ENCODE results near the gene KCNH6.

KCNH6 gene

GRCh38 chr17:63542942-63543821 lies 20.0 kb downstream of the KCNH6 start:
- H3K36me3 ChIP-seq (ENCODE audit: control insufficient read depth in 2 of 2, insufficient read depth in 2 of 2, low read length in 2 of 2) = no peaks in the 10 kb centered on the region
- no peaks in the 10 kb centered on the region for H3K9me3 ChIP-seq (ENCODE audit: control insufficient read depth in 2 of 2, low read length in 2 of 2)
- no peak overlapping the region for H3K9ac ChIP-seq (ENCODE audit: low read depth in 1 of 2, low read length in 2 of 2)
- no peak overlapping the region for H3K27ac ChIP-seq (ENCODE audit: low read depth in 2 of 2, low read length in 2 of 2)
- no peak overlapping the region for H3K4me3 ChIP-seq (ENCODE audit: low read length in 2 of 2)
- H3K4me1 ChIP-seq (ENCODE audit: control insufficient read depth in 2 of 2, insufficient read depth in 2 of 2, low read length in 2 of 2) = peaks cover 0 to 5% of the 10 kb centered on the region in 2 donors
- peaks cover 9 to 17% of the 10 kb centered on the region in 2 donors for H3K27me3 ChIP-seq (ENCODE audit: control insufficient read depth in 2 of 2, insufficient read depth in 2 of 2, low read length in 2 of 2)

GRCh38 chr17:63543822-63544420 lies 20.8 kb downstream of the KCNH6 start:
- Histone ChIP-seq H3K4me3 (ENCODE audit: low read length in 2 of 2) (no peak overlapping the region), H3K9me3 (ENCODE audit: control insufficient read depth in 2 of 2, low read length in 2 of 2) (no peaks in the 10 kb centered on the region), H3K27me3 (ENCODE audit: control insufficient read depth in 2 of 2, insufficient read depth in 2 of 2, low read length in 2 of 2) (peaks cover 4 to 10% of the 10 kb centered on the region in 2 donors), H3K36me3 (ENCODE audit: control insufficient read depth in 2 of 2, insufficient read depth in 2 of 2, low read length in 2 of 2) (no peaks in the 10 kb centered on the region), H3K27ac (ENCODE audit: low read depth in 2 of 2, low read length in 2 of 2) (no peak overlapping the region), H3K9ac (ENCODE audit: low read depth in 1 of 2, low read length in 2 of 2) (no peak overlapping the region), H3K4me1 (ENCODE audit: control insufficient read depth in 2 of 2, insufficient read depth in 2 of 2, low read length in 2 of 2) (no peaks in the 10 kb centered on the region)

GRCh38 chr17:63544467-63545301 lies 21.5 kb downstream of the KCNH6 start:
- no peak overlapping the region for H3K4me3 ChIP-seq (ENCODE audit: low read length in 2 of 2)
- no peaks in the 10 kb centered on the region for H3K36me3 ChIP-seq (ENCODE audit: control insufficient read depth in 2 of 2, insufficient read depth in 2 of 2, low read length in 2 of 2)
- H3K9me3 ChIP-seq (ENCODE audit: control insufficient read depth in 2 of 2, low read length in 2 of 2) = no peaks in the 10 kb centered on the region
- no peak overlapping the region for H3K9ac ChIP-seq (ENCODE audit: low read depth in 1 of 2, low read length in 2 of 2)
- peaks cover 0 to 2% of the 10 kb centered on the region in 2 donors for H3K27me3 ChIP-seq (ENCODE audit: control insufficient read depth in 2 of 2, insufficient read depth in 2 of 2, low read length in 2 of 2)
- peaks cover 2 to 3% of the 10 kb centered on the region in 2 donors for H3K4me1 ChIP-seq (ENCODE audit: control insufficient read depth in 2 of 2, insufficient read depth in 2 of 2, low read length in 2 of 2)
- H3K27ac ChIP-seq (ENCODE audit: low read depth in 2 of 2, low read length in 2 of 2) = no peak overlapping the region

GRCh38 chr17:63546308-63547082 lies 23.3 kb downstream of the KCNH6 start:
- Histone ChIP-seq H3K9me3 (ENCODE audit: control insufficient read depth in 2 of 2, low read length in 2 of 2) (no peaks in the 10 kb centered on the region), H3K9ac (ENCODE audit: low read depth in 1 of 2, low read length in 2 of 2) (no peak overlapping the region), H3K36me3 (ENCODE audit: control insufficient read depth in 2 of 2, insufficient read depth in 2 of 2, low read length in 2 of 2) (no peaks in the 10 kb centered on the region), H3K4me1 (ENCODE audit: control insufficient read depth in 2 of 2, insufficient read depth in 2 of 2, low read length in 2 of 2) (peaks cover 6 to 8% of the 10 kb centered on the region in 2 donors), H3K27me3 (ENCODE audit: control insufficient read depth in 2 of 2, insufficient read depth in 2 of 2, low read length in 2 of 2) (no peaks in the 10 kb centered on the region), H3K4me3 (ENCODE audit: low read length in 2 of 2) (no peak overlapping the region), H3K27ac (ENCODE audit: low read depth in 2 of 2, low read length in 2 of 2) (no peak overlapping the region)

- Histone ChIP-seq H3K27me3 (ENCODE audit: control insufficient read depth in 2 of 2, insufficient read depth in 2 of 2, low read length in 2 of 2) (no peaks in the 10 kb centered on the region), H3K4me3 (ENCODE audit: low read length in 2 of 2) (no peak overlapping the region), H3K9ac (ENCODE audit: low read depth in 1 of 2, low read length in 2 of 2) (no peak overlapping the region), H3K36me3 (ENCODE audit: control insufficient read depth in 2 of 2, insufficient read depth in 2 of 2, low read length in 2 of 2) (no peaks in the 10 kb centered on the region), H3K9me3 (ENCODE audit: control insufficient read depth in 2 of 2, low read length in 2 of 2) (no peaks in the 10 kb centered on the region), H3K4me1 (ENCODE audit: control insufficient read depth in 2 of 2, insufficient read depth in 2 of 2, low read length in 2 of 2) (peaks cover 9 to 11% of the 10 kb centered on the region in 2 donors), H3K27ac (ENCODE audit: low read depth in 2 of 2, low read length in 2 of 2) (no peak overlapping the region)
These were observed 23.9 kb downstream of the KCNH6 start for GRCh38 chr17:63547083-63547523.

GRCh38 chr17:63549289-63549945 lies 26.3 kb downstream of the KCNH6 start:
- H3K27me3 ChIP-seq (ENCODE audit: control insufficient read depth in 2 of 2, insufficient read depth in 2 of 2, low read length in 2 of 2) = no peaks in the 10 kb centered on the region
- no peaks in the 10 kb centered on the region for H3K9me3 ChIP-seq (ENCODE audit: control insufficient read depth in 2 of 2, low read length in 2 of 2)
- peak overlapping the region; percentile 84 to 95 for H3K9ac ChIP-seq (ENCODE audit: low read depth in 1 of 2, low read length in 2 of 2)
- peak overlapping the region; percentile 85 to 89 for H3K4me3 ChIP-seq (ENCODE audit: low read length in 2 of 2)
- peaks cover 0 to 6% of the 10 kb centered on the region in 2 donors for H3K36me3 ChIP-seq (ENCODE audit: control insufficient read depth in 2 of 2, insufficient read depth in 2 of 2, low read length in 2 of 2)
- H3K27ac ChIP-seq (ENCODE audit: low read depth in 2 of 2, low read length in 2 of 2) = peak overlapping the region; percentile 84 to 92
- peaks cover 17 to 22% of the 10 kb centered on the region in 2 donors for H3K4me1 ChIP-seq (ENCODE audit: control insufficient read depth in 2 of 2, insufficient read depth in 2 of 2, low read length in 2 of 2)

GRCh38 chr17:63549946-63550816 lies 27.0 kb downstream of the KCNH6 start, which contains the start of gene DCAF7:
DCAF7 (plus strand) TSS chr17:63550477; CDS start chr17:63550678, 201 bp downstream.
- Histone ChIP-seq H3K4me3 (ENCODE audit: low read length in 2 of 2) (peak within 1 kb of the TSS; percentile 88 to 99), H3K27ac (ENCODE audit: low read depth in 2 of 2, low read length in 2 of 2) (peak within 1 kb of the TSS; percentile 84 to 94), H3K9me3 (ENCODE audit: control insufficient read depth in 2 of 2, low read length in 2 of 2) (no peaks in the 10 kb centered on the region), H3K36me3 (ENCODE audit: control insufficient read depth in 2 of 2, insufficient read depth in 2 of 2, low read length in 2 of 2) (peaks cover 0 to 6% of the 10 kb centered on the region in 2 donors), H3K27me3 (ENCODE audit: control insufficient read depth in 2 of 2, insufficient read depth in 2 of 2, low read length in 2 of 2) (no peaks in the 10 kb centered on the region), H3K4me1 (ENCODE audit: control insufficient read depth in 2 of 2, insufficient read depth in 2 of 2, low read length in 2 of 2) (peaks cover 17 to 22% of the 10 kb centered on the region in 2 donors), H3K9ac (ENCODE audit: low read depth in 1 of 2, low read length in 2 of 2) (peak within 1 kb of the TSS; percentile 87 to 96)

- H3K36me3 ChIP-seq (ENCODE audit: control insufficient read depth in 2 of 2, insufficient read depth in 2 of 2, low read length in 2 of 2) = peaks cover 0 to 6% of the 10 kb centered on the region in 2 donors
- peak overlapping the region; percentile 87 to 96 for H3K9ac ChIP-seq (ENCODE audit: low read depth in 1 of 2, low read length in 2 of 2)
- H3K4me1 ChIP-seq (ENCODE audit: control insufficient read depth in 2 of 2, insufficient read depth in 2 of 2, low read length in 2 of 2) = peaks cover 17 to 22% of the 10 kb centered on the region in 2 donors
- peak overlapping the region; percentile 88 to 99 for H3K4me3 ChIP-seq (ENCODE audit: low read length in 2 of 2)
- peak overlapping the region; percentile 84 to 94 for H3K27ac ChIP-seq (ENCODE audit: low read depth in 2 of 2, low read length in 2 of 2)
- H3K9me3 ChIP-seq (ENCODE audit: control insufficient read depth in 2 of 2, low read length in 2 of 2) = no peaks in the 10 kb centered on the region
- no peaks in the 10 kb centered on the region for H3K27me3 ChIP-seq (ENCODE audit: control insufficient read depth in 2 of 2, insufficient read depth in 2 of 2, low read length in 2 of 2)
These were observed 27.9 kb downstream of the KCNH6 start for GRCh38 chr17:63550817-63551639.

Data from mucosa of rectum (tissue), 2 donors.